ENCODE data around the gene SLMAP. TPM values are rescaled to one million over a fixed set of nuclear protein-coding genes. Genes with fewer than 3 reads are reported as not detected.
A peak's percentile ranks its signal among the peaks of the same experiment; 100 is the strongest.

The SLMAP gene
- total and polyA plus RNA-seq, 2 experiments from 2014 or later = 28.4 to 45.2 TPM

DNA sequence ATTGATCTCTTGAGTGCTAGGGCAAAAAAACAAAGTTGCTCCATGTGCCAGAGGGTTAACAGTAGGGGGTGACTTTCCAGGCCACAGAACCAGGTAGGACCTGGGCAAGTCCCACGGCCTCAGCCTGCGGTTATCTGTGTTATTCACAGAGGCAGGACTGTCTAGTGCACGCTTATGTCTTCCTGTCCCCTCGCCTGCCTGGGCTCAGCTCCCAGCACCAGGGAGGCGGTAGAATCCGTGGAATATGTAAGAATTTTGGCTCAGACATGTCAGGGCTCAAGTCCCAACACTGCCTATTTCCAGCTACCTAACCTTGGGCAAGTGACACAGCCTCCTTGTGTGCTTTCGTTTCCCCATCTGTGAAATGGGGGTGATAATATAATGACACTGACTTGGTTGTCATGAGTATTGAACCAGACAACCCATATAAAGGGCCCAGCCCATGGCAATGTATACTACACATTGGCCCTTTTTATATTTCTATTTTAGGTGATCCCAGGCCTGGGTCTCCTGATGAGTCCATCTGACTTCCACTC, 207.8 kb downstream of the SLMAP start:
- no peaks in the 10 kb centered on the region for H3K27me3 ChIP-seq
- DNase-seq (ENCODE audit: low read depth in 1 of 2, low spot score in 1 of 2) = no peak
- no peak overlapping the region for H3K4me3 ChIP-seq
- H3K9me3 ChIP-seq (ENCODE audit: low read depth) = no peaks in the 10 kb centered on the region
- no peak overlapping the region for H3K27ac ChIP-seq
- no peaks in the 10 kb centered on the region for H3K4me1 ChIP-seq (ENCODE audit: low read depth)
- no peaks in the 10 kb centered on the region for H3K36me3 ChIP-seq
- TF ChIP-seq, protein P1, sequence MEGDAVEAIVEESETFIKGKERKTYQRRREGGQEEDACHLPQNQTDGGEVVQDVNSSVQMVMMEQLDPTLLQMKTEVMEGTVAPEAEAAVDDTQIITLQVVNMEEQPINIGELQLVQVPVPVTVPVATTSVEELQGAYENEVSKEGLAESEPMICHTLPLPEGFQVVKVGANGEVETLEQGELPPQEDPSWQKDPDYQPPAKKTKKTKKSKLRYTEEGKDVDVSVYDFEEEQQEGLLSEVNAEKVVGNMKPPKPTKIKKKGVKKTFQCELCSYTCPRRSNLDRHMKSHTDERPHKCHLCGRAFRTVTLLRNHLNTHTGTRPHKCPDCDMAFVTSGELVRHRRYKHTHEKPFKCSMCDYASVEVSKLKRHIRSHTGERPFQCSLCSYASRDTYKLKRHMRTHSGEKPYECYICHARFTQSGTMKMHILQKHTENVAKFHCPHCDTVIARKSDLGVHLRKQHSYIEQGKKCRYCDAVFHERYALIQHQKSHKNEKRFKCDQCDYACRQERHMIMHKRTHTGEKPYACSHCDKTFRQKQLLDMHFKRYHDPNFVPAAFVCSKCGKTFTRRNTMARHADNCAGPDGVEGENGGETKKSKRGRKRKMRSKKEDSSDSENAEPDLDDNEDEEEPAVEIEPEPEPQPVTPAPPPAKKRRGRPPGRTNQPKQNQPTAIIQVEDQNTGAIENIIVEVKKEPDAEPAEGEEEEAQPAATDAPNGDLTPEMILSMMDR (IDR thresholded peaks at IDR 0.05; ENCODE audit: low read depth, low read length) = no peak

DNA sequence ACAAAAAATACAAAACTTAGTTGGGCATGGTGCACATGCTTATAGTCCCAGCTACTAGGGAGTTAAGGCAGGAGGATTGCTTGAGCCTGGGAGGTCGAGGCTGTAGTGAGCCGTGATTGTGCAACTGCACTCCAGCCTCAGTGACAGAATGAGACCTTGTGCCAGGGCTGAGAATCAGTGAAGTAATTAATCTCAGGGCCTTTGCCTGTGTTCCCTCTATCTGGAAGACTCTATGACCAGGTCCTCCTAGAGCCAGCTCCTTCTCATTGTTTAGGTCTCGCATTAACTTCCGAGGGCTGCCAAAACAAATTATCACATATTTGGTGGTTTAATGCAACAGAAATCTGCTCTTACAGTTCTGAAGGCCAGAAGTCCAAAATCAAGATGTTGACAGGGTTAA, 210.7 kb downstream of the SLMAP start:
- no peaks in the 10 kb centered on the region for H3K27me3 ChIP-seq
- TF ChIP-seq, protein P1 (IDR thresholded peaks at IDR 0.05; ENCODE audit: low read depth, low read length) = no peak
- H3K4me3 ChIP-seq = no peak overlapping the region
- no peaks in the 10 kb centered on the region for H3K36me3 ChIP-seq
- H3K4me1 ChIP-seq (ENCODE audit: low read depth) = no peaks in the 10 kb centered on the region
- no peaks in the 10 kb centered on the region for H3K9me3 ChIP-seq (ENCODE audit: low read depth)
- H3K27ac ChIP-seq = no peak overlapping the region
- peak in 1 of 2 donors; percentile 86 for DNase-seq (ENCODE audit: low read depth in 1 of 2, low spot score in 1 of 2)

DNA sequence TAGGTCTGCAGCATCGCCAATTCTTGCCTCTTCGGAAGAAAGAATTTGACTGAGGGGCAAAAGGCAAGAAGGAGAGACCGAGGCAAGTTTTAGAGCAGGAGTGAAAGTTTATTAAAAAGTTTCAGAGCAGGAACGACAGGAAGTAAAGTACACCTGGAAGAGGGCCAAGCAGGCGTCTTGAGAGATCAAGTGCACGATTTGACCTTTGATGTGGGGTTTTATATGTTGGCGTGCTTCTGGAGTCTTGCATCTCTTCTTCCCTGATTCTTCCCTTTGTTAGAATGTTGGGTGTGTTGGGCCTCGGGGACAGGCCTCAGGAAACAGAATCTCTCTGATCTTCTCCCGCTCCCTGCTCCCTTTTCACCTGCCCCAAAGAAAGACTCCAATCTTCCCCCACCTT, 211.5 kb downstream of the SLMAP start:
- TF ChIP-seq, protein P1 (IDR thresholded peaks at IDR 0.05; ENCODE audit: low read depth, low read length) = no peak
- H3K27me3 ChIP-seq = no peaks in the 10 kb centered on the region
- no peaks in the 10 kb centered on the region for H3K9me3 ChIP-seq (ENCODE audit: low read depth)
- H3K4me3 ChIP-seq = no peak overlapping the region
- H3K27ac ChIP-seq = no peak overlapping the region
- no peak for DNase-seq (ENCODE audit: low read depth in 1 of 2, low spot score in 1 of 2)
- no peaks in the 10 kb centered on the region for H3K36me3 ChIP-seq
- H3K4me1 ChIP-seq (ENCODE audit: low read depth) = no peaks in the 10 kb centered on the region

DNA sequence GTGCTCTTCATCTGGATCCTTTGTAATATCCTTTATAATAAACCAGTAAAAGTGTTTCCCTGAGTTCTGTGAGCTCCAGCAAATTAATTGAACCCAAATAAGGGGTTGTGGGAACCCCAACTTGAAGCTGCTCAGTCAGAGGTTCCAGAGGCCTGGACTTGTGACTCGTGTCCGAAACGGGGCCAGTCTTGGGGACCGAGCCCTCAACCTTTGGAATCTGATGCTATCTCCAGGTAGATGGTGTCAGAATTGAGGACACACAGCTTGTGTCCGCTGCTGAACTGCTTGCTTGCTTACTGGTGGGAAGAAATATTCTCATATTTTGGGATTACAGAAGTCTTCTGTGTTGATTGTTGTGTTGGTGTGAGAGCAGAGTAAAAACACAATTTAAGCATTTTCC, 212.4 kb downstream of the SLMAP start:
- TF ChIP-seq, protein P1 (IDR thresholded peaks at IDR 0.05; ENCODE audit: low read depth, low read length) = no peak
- no peaks in the 10 kb centered on the region for H3K27me3 ChIP-seq
- H3K4me1 ChIP-seq (ENCODE audit: low read depth) = no peaks in the 10 kb centered on the region
- no peaks in the 10 kb centered on the region for H3K36me3 ChIP-seq
- no peak overlapping the region for H3K4me3 ChIP-seq
- no peaks in the 10 kb centered on the region for H3K9me3 ChIP-seq (ENCODE audit: low read depth)
- no peak for DNase-seq (ENCODE audit: low read depth in 1 of 2, low spot score in 1 of 2)
- no peak overlapping the region for H3K27ac ChIP-seq

DNA sequence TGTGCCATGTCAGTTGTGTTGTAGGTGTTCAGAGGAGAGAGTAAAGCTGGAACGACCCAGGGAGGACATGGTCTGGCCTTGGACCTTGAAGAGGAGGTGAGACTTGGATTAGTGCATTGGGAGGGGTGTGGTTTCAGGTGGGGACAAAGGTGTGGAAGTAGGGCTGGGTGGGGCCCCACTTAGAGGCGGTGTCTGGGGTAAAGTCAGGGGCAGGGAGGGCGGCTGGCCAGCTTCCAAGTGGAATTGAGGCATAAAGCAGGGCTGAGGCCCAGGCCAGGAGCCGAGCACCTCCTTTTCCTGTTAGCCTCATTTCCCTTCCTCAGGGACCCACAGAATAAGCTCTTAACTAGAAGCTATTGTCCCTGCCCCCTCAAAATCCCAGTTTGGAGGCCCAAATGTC, 215.9 kb downstream of the SLMAP start:
- Histone ChIP-seq H3K36me3 (no peaks in the 10 kb centered on the region), H3K9me3 (ENCODE audit: low read depth) (no peaks in the 10 kb centered on the region), H3K4me1 (ENCODE audit: low read depth) (no peaks in the 10 kb centered on the region), H3K27ac (no peak overlapping the region), H3K4me3 (no peak overlapping the region), H3K27me3 (no peaks in the 10 kb centered on the region)
- DNase-seq (ENCODE audit: low read depth in 1 of 2, low spot score in 1 of 2) = no peak
- TF ChIP-seq, protein P1 (IDR thresholded peaks at IDR 0.05; ENCODE audit: low read depth, low read length) = no peak
